Neuron (in vitro differentiated cells): ENCODE results near the gene PSMB7.

Source experiments
- H2AFZ ChIP-seq: one replicate; pipeline ENCODE4 v1.6.1; 2013; ENCODE audit warnings: low read depth, mild to moderate bottlenecking, inconsistent platforms, low read length, moderate library complexity
- H3K27me3 ChIP-seq: one replicate; pipeline ENCODE4 v1.6.1; 2013; ENCODE audit warnings: low read length; ENCODE audit not compliant: insufficient read depth
- H3K36me3 ChIP-seq: one replicate; pipeline ENCODE4 v1.6.1; 2013; ENCODE audit warnings: low read length; ENCODE audit not compliant: insufficient read depth
- H3K4me1 ChIP-seq: one replicate; pipeline ENCODE4 v1.6.1; 2013; ENCODE audit warnings: low read length; ENCODE audit not compliant: insufficient read depth
- H3K4me3 ChIP-seq: 2 replicates; pipeline ENCODE4 v1.5.1; 2013; ENCODE audit warnings: mild to moderate bottlenecking, low read length, moderate library complexity
- H3K9me3 ChIP-seq: one replicate; pipeline ENCODE4 v1.6.1; 2013; ENCODE audit warnings: low read length

The PSMB7 gene

GRCh38 chr9:124334568-124335319 is 80.5 kb downstream of the PSMB7 start:
- no peak overlapping the region for H3K4me3 ChIP-seq
- H3K36me3 ChIP-seq: peaks cover 32% of the 10 kb centered on the region
- H3K27me3 ChIP-seq: no peaks in the 10 kb centered on the region
- peaks cover 4% of the 10 kb centered on the region for H3K4me1 ChIP-seq
- H3K9me3 ChIP-seq: peaks cover 16% of the 10 kb centered on the region
- H2AFZ ChIP-seq: no peak overlapping the region

DNA sequence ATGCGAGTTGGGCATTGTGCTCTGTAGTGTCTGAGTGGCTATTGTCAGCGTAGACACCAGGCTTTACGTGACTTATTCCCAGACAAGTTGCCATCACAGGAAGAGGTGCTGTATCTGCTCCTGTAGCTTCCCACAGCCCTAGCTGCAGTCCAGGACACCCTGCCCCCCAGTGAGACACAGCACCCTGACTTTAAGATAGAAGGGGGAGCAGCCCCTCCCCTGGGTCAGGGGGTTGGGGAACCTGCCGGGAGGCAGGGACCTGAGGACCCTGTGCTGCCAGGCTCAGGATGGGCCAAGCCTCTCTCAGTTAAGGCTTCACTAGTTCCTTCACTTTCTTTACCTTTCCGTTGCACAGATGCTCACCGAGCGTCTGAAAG is 82.1 kb downstream of the PSMB7 start:
- H3K4me3 ChIP-seq: no peak overlapping the region
- no peaks in the 10 kb centered on the region for H3K4me1 ChIP-seq
- H2AFZ ChIP-seq: no peak overlapping the region
- H3K27me3 ChIP-seq: no peaks in the 10 kb centered on the region
- H3K36me3 ChIP-seq: peaks cover 37% of the 10 kb centered on the region
- peaks cover 16% of the 10 kb centered on the region for H3K9me3 ChIP-seq

DNA sequence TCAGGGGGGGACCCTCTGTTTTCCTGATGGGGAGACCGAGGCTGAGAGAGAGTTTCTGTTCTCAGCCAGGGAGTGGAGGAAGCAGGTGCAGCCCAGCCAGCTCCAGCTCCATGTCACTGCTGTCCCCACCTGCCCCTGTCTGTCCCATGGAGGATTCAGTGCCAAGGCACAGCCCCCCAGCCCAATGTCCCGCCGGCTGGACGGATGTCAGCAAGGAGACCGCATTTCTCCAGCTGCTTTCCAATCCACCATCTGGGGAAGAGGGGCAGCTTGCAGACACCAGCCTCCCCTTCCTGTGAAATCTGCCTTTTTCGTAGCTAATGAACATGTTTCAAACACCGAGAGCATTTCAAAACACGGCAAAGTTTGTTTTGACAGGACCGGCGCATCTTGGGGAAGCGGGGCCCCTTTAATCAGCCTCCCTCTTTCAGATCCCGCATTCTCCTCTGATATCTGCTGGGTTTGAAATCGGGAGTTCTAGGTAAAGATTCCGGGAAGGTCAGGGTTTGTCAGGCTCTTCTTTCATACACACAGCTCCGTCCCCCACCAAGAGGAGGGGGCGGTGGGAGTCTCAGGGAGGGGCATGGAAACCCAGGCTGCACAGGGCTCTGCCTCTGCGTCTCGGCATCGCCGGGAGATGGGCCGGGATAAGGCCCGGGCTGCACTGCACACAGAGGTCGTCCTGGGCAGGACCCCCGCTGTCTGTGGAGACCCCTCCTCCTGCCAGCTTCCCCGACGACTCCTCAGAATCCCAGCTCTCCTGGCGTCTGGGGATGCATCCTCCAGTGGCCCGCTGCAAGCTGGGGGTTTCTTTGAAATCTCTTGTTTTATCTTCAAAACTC is 82.7 kb downstream of the PSMB7 start:
- Histone ChIP-seq H3K4me1 (no peaks in the 10 kb centered on the region), H2AFZ (no peak overlapping the region), H3K9me3 (peaks cover 13% of the 10 kb centered on the region), H3K27me3 (no peaks in the 10 kb centered on the region), H3K36me3 (peaks cover 40% of the 10 kb centered on the region), H3K4me3 (no peak overlapping the region)

GRCh38 chr9:124331580-124331979 is 83.7 kb downstream of the PSMB7 start:
- Histone ChIP-seq H3K27me3 (no peaks in the 10 kb centered on the region), H3K4me3 (no peak overlapping the region), H3K36me3 (peaks cover 42% of the 10 kb centered on the region), H2AFZ (no peak overlapping the region), H3K4me1 (no peaks in the 10 kb centered on the region), H3K9me3 (peaks cover 6% of the 10 kb centered on the region)

DNA sequence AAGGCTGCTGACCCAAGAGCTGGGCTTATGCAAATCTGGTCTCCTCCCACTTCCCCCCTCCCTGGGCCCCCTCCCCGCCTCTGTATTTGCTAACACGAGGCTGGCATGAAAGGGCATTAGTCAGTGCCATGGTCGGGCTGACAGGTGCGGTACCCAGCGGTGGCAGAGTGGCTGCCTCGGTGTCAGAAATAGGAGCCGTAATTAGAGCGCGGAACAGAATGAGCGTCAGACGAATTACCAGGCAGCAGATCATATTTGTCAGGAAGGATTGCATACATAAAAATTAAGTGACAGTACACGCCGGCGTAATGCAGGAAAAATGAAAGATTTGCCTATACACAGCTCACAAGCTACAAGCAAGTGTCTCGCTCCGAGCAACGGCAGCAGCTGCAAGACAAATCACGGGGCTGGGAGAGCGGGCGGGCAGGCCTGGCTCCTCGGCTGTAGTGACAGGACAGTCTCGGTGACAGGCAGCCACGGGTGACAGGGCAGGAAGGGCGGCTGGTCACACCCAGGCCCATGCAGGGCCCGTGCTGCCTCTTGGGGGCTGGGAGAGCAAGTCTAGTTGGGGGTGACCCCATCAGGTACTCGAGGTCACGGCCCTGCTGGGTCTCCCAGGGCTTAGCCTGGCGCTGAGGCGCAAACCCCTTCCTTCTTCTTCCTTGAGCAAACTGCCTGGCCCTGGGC is 85.1 kb downstream of the PSMB7 start:
- H3K4me3 ChIP-seq: no peak overlapping the region
- H2AFZ ChIP-seq: no peak overlapping the region
- no peaks in the 10 kb centered on the region for H3K9me3 ChIP-seq
- peaks cover 42% of the 10 kb centered on the region for H3K36me3 ChIP-seq
- H3K27me3 ChIP-seq: no peaks in the 10 kb centered on the region
- no peaks in the 10 kb centered on the region for H3K4me1 ChIP-seq

- no peak overlapping the region for H3K4me3 ChIP-seq
- H3K4me1 ChIP-seq: no peaks in the 10 kb centered on the region
- no peaks in the 10 kb centered on the region for H3K9me3 ChIP-seq
- H3K36me3 ChIP-seq: peaks cover 42% of the 10 kb centered on the region
- no peaks in the 10 kb centered on the region for H3K27me3 ChIP-seq
- H2AFZ ChIP-seq: no peak overlapping the region
Observed at GRCh38 chr9:124329206-124329792, 85.9 kb downstream of the PSMB7 start.

- peaks cover 42% of the 10 kb centered on the region for H3K36me3 ChIP-seq
- no peaks in the 10 kb centered on the region for H3K9me3 ChIP-seq
- H3K4me3 ChIP-seq: no peak overlapping the region
- no peaks in the 10 kb centered on the region for H3K27me3 ChIP-seq
- no peak overlapping the region for H2AFZ ChIP-seq
- no peaks in the 10 kb centered on the region for H3K4me1 ChIP-seq
Observed at GRCh38 chr9:124328285-124328684, 87.0 kb downstream of the PSMB7 start.

- H2AFZ ChIP-seq: no peak overlapping the region
- no peaks in the 10 kb centered on the region for H3K4me1 ChIP-seq
- H3K27me3 ChIP-seq: no peaks in the 10 kb centered on the region
- no peaks in the 10 kb centered on the region for H3K9me3 ChIP-seq
- peaks cover 39% of the 10 kb centered on the region for H3K36me3 ChIP-seq
- H3K4me3 ChIP-seq: no peak overlapping the region
Observed at GRCh38 chr9:124327491-124327890, 87.8 kb downstream of the PSMB7 start.

DNA sequence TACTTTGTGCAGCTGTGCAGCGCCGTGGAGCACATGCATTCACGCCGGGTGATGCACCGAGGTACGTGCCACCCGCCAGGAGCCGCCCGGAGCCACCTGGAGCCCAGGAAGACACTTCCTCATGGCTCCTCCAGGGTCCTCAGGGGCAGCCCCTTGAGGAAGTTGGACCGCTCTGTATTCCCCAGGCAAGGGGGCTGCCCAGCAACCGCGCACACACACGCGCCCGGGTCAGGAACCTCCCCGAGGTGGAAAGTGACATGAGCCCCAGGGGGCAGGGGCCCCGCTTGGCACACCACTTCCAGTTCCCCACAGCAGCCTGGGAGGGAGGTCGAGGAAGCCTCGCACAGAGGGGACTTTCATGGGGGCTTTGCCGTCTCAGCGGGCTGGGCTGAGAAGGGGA is 88.9 kb downstream of the PSMB7 start:
- no peaks in the 10 kb centered on the region for H3K4me1 ChIP-seq
- H3K9me3 ChIP-seq: no peaks in the 10 kb centered on the region
- no peak overlapping the region for H3K4me3 ChIP-seq
- H2AFZ ChIP-seq: no peak overlapping the region
- peaks cover 44% of the 10 kb centered on the region for H3K36me3 ChIP-seq
- no peaks in the 10 kb centered on the region for H3K27me3 ChIP-seq

DNA sequence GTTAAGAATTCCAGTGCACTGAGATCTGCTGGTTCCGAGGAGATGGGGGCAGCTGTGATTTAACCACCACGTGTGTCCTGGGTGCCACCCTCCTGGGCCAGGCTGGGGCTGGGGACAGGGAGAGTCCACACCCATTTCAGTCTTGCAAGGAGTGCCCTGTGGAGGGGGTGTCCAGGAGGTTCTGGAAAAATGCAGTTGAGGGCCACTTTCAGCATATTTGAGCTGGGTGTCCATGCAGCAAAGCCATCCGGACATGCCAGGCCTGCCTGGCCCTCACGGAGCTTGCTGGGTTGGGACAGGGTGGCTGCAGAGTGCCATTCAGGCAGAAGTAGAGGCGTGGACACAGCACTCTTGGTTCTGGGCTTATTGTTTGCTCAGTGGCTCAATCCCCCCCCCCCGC is 89.4 kb downstream of the PSMB7 start:
- Histone ChIP-seq H2AFZ (no peak overlapping the region), H3K4me3 (no peak overlapping the region), H3K4me1 (no peaks in the 10 kb centered on the region), H3K27me3 (no peaks in the 10 kb centered on the region), H3K36me3 (peaks cover 47% of the 10 kb centered on the region), H3K9me3 (no peaks in the 10 kb centered on the region)

DNA sequence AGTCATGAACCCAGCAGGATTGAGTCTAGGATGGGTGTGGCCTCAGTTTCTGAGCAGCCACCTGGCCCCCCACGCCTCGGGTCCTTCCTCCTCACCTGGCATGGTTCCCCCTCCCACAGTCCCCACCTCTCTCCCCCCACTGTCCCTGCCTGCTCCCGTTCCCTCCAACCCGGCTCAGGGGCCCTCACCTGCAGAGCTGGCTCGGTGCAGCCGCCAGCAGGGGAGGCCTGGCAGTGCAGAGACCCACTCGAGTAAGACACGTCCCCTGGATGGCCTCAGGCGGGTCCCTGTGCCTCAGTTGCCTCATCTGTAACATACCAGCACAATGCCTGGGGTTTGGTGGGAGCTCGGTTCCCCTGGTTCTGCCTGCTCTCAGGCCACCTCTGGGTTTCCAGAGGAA is 91.3 kb downstream of the PSMB7 start:
- Histone ChIP-seq H3K4me1 (no peaks in the 10 kb centered on the region), H3K27me3 (no peaks in the 10 kb centered on the region), H2AFZ (no peak overlapping the region), H3K4me3 (no peak overlapping the region), H3K9me3 (no peaks in the 10 kb centered on the region), H3K36me3 (peaks cover 41% of the 10 kb centered on the region)

DNA sequence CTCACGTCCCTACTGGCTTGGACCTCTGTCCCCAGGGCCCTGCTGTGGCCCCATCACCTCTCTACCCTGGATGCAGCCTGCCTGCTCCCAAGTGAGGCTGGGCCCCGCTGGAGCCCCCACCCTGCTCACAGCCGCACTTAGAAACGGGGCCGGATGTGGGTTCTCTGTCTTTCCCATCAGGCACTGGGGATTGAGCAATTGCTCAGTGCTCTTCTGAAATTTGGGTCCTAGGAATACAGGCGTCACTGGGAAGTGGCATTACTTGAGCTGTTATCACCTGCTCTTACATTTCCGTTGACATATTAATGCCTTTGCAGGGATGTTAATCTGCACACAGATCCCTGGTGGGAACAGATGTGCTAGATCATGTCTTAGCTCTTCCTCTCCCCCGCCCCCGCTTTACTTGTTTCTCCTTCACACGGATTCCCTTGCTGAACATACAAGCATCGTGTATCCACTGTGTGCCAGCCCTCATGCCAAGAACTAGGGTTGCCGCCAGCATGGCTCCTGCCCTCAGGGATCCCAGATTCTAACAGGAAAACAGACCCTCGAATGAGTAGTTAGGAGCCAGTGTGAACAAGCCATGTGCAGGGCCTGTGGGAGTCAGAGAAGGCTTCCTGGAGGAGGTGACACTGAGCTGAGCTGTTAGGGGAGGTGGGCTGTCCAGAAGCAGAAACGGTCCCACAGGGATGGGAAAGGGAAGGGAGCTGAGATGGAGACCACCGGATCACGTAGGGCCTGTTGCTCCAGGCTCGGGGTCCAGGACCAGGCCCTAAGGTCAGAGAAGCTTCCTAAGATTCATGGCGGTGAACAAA is 92.4 kb downstream of the PSMB7 start:
- no peaks in the 10 kb centered on the region for H3K27me3 ChIP-seq
- peaks cover 40% of the 10 kb centered on the region for H3K36me3 ChIP-seq
- H3K9me3 ChIP-seq: no peaks in the 10 kb centered on the region
- no peaks in the 10 kb centered on the region for H3K4me1 ChIP-seq
- no peak overlapping the region for H2AFZ ChIP-seq
- H3K4me3 ChIP-seq: no peak overlapping the region
